ENCODE measurements around the gene PLK1.
"Not testable (repeated sequence)": the region's sequence is repeated elsewhere in the genome, so short reads cannot be mapped to it uniquely, and the experiment has no call there.

The PLK1 gene

DNA sequence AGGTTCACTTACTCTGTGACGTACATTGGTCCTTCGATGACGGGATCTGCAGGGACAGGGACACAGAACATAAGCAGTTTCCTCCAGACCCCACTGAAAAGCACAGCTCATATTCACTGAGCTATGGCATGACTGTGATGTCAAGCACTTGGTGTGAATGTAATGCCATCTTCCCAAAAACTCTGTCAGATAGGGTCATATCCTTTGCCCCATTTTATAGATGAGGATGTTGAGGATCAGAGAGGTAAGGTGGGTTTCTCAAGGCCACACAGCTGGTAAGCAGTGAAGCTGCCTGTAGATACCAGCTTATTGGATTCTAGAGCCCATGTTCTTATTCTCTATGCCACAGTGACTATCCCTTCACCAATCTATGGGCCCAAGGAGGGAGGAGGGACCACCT lies 31.8 kb downstream of the PLK1 start:
- H3K4me3 ChIP-seq (ENCODE audit: extremely low read depth, insufficient read depth, low read length, poor library complexity, severe bottlenecking): no peak overlapping the region
- H3K4me1 ChIP-seq (ENCODE audit: control insufficient read depth, insufficient read depth, low read length, poor library complexity, severe bottlenecking): no peaks in the 10 kb centered on the region
- no peaks in the 10 kb centered on the region for H3K36me3 ChIP-seq (ENCODE audit: control insufficient read depth, insufficient read depth, low read length)
- peaks cover 12% of the 10 kb centered on the region for H3K9me3 ChIP-seq (ENCODE audit: control insufficient read depth, low read length)
- no peak overlapping the region for H3K27ac ChIP-seq (ENCODE audit: low read depth, low read length, severe bottlenecking)
- WGBS, 2 experiments (ENCODE audit: insufficient coverage in 2 of 2): 96% methylated on average over 3 of the region's 3 CpGs; no CpG with 5 or more reads in 1 of the 2 experiments

- H3K4me1 ChIP-seq (ENCODE audit: control insufficient read depth, insufficient read depth, low read length, poor library complexity, severe bottlenecking): no peaks in the 10 kb centered on the region
- peaks cover 12% of the 10 kb centered on the region for H3K9me3 ChIP-seq (ENCODE audit: control insufficient read depth, low read length)
- WGBS, 2 experiments (ENCODE audit: insufficient coverage in 2 of 2): 88 to 90% methylated on average over 2 to 3 of the region's 4 CpGs
- H3K27ac ChIP-seq (ENCODE audit: low read depth, low read length, severe bottlenecking): no peak overlapping the region
- H3K36me3 ChIP-seq (ENCODE audit: control insufficient read depth, insufficient read depth, low read length): no peaks in the 10 kb centered on the region
- H3K4me3 ChIP-seq (ENCODE audit: extremely low read depth, insufficient read depth, low read length, poor library complexity, severe bottlenecking): no peak overlapping the region
Observed at GRCh38 chr16:23711785-23712184, 33.1 kb downstream of the PLK1 start.

GRCh38 chr16:23712976-23713375 lies 34.3 kb downstream of the PLK1 start, which contains the start of gene ERN2:
TSS of gene ERN2 (minus strand) at chr16:23713222. CDS start at chr16:23713187, 35 bp downstream.
- H3K4me1 ChIP-seq (ENCODE audit: control insufficient read depth, insufficient read depth, low read length, poor library complexity, severe bottlenecking): no peaks in the 10 kb centered on the region
- H3K9me3 ChIP-seq (ENCODE audit: control insufficient read depth, low read length): peaks cover 12% of the 10 kb centered on the region
- no peaks in the 10 kb centered on the region for H3K36me3 ChIP-seq (ENCODE audit: control insufficient read depth, insufficient read depth, low read length)
- no peak within 1 kb of the TSS for H3K27ac ChIP-seq (ENCODE audit: low read depth, low read length, severe bottlenecking)
- H3K4me3 ChIP-seq (ENCODE audit: extremely low read depth, insufficient read depth, low read length, poor library complexity, severe bottlenecking): no peak within 1 kb of the TSS
- WGBS, 2 experiments (ENCODE audit: insufficient coverage in 2 of 2): 66 to 74% methylated on average over 24 to 34 of the region's 37 CpGs

DNA sequence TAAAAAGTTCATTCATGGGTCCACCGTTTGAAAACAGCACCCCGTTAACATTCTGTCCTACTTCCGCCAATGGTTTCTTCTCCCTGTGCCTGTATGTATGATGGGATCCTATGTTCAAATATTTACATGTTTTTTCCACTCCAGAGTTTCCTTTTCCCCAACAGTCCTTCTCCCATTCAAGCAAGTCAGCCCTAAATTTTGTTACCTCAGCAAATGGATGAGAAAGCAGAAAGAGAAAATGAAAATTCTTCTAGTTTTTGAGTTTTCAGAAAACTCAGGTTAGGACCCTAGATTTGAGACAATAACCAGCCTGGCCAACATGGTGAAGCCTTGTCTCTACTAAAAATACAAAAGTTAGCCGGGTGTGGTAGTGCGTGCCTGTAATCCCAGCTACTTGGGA lies 37.8 kb downstream of the PLK1 start:
- no peaks in the 10 kb centered on the region for H3K9me3 ChIP-seq (ENCODE audit: control insufficient read depth, low read length)
- H3K4me3 ChIP-seq (ENCODE audit: extremely low read depth, insufficient read depth, low read length, poor library complexity, severe bottlenecking): no peak overlapping the region
- 77 to 93% methylated on average over 2 of the region's 5 CpGs for WGBS, 2 experiments (ENCODE audit: insufficient coverage in 2 of 2)
- no peaks in the 10 kb centered on the region for H3K36me3 ChIP-seq (ENCODE audit: control insufficient read depth, insufficient read depth, low read length)
- H3K4me1 ChIP-seq (ENCODE audit: control insufficient read depth, insufficient read depth, low read length, poor library complexity, severe bottlenecking): no peaks in the 10 kb centered on the region
- no peak overlapping the region for H3K27ac ChIP-seq (ENCODE audit: low read depth, low read length, severe bottlenecking)

GRCh38 chr16:23722613-23723240 lies 44.0 kb downstream of the PLK1 start:
- H3K4me3 ChIP-seq (ENCODE audit: extremely low read depth, insufficient read depth, low read length, poor library complexity, severe bottlenecking); H3K27ac ChIP-seq (ENCODE audit: low read depth, low read length, severe bottlenecking); H3K36me3 ChIP-seq (ENCODE audit: control insufficient read depth, insufficient read depth, low read length); H3K9me3 ChIP-seq (ENCODE audit: control insufficient read depth, low read length); H3K4me1 ChIP-seq (ENCODE audit: control insufficient read depth, insufficient read depth, low read length, poor library complexity, severe bottlenecking): not testable (repeated sequence)
- WGBS, 2 experiments (ENCODE audit: insufficient coverage in 2 of 2): 87 to 100% methylated on average over 3 to 7 of the region's 9 CpGs

DNA sequence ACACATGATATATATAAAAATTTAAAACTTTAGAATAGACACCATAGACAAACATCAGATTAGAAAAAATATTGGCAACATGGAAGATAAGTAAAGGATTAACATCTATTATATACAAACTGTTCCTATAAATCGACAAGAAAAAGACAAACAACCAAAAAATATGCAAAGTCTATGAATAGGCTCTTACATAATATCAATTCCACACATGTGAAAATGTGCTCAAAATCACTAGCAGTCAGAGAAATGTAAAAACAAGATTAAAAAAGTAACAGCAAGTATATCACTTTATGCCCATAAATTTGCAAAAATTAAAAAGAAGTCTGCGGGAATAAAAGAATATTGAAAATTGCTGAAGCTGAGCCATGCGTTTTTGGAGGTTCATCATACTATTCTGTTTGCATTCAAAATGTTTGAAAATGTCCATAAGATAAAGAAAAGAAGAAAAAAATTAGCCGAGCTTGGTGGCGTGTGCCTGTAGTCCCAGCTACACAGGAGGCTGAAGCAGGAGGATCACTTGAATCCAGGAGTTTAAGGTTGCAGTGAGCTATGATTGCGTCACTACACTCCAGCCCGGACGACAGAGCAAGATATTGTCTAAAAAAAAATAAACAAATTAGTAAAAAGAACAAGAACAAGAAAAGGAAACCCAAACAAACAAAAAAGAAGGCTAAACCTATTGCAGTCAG lies 45.6 kb downstream of the PLK1 start:
- Histone ChIP-seq H3K36me3 (ENCODE audit: control insufficient read depth, insufficient read depth, low read length) (no peaks in the 10 kb centered on the region), H3K4me3 (ENCODE audit: extremely low read depth, insufficient read depth, low read length, poor library complexity, severe bottlenecking) (no peak overlapping the region), H3K9me3 (ENCODE audit: control insufficient read depth, low read length) (no peaks in the 10 kb centered on the region), H3K4me1 (ENCODE audit: control insufficient read depth, insufficient read depth, low read length, poor library complexity, severe bottlenecking) (no peaks in the 10 kb centered on the region), H3K27ac (ENCODE audit: low read depth, low read length, severe bottlenecking) (no peak overlapping the region)
- 84 to 86% methylated on average over 3 to 4 of the region's 8 CpGs for WGBS, 2 experiments (ENCODE audit: insufficient coverage in 2 of 2)

GRCh38 chr16:23724785-23725131 lies 46.1 kb downstream of the PLK1 start:
- Histone ChIP-seq H3K4me1 (ENCODE audit: control insufficient read depth, insufficient read depth, low read length, poor library complexity, severe bottlenecking) (no peaks in the 10 kb centered on the region), H3K36me3 (ENCODE audit: control insufficient read depth, insufficient read depth, low read length) (no peaks in the 10 kb centered on the region), H3K9me3 (ENCODE audit: control insufficient read depth, low read length) (no peaks in the 10 kb centered on the region), H3K27ac (ENCODE audit: low read depth, low read length, severe bottlenecking) (no peak overlapping the region), H3K4me3 (ENCODE audit: extremely low read depth, insufficient read depth, low read length, poor library complexity, severe bottlenecking) (no peak overlapping the region)
- 100% methylated on average over 1 of the region's 3 CpGs; no CpG with 5 or more reads in 1 of the 2 experiments for WGBS, 2 experiments (ENCODE audit: insufficient coverage in 2 of 2)

DNA sequence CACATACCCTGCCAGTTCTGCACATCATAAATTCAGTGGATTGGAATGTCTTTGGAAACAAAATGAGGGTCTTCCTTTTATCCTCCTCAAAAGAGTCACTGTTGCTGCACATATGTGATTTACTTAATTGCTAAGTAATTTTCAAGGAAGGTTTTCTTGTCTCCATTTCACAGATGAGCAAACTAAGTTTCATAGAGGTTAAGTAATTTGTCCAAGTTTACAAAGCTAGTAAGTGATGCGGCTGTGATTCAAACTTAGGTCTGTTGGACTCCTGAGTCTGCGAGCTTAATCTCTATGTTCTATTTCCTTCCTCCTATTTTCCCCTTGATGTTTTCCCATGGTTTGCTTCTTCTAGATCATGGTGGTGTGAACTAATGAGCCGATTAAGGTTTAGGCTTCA lies 48.0 kb downstream of the PLK1 start:
- H3K27ac ChIP-seq (ENCODE audit: low read depth, low read length, severe bottlenecking): no peak overlapping the region
- no peaks in the 10 kb centered on the region for H3K4me1 ChIP-seq (ENCODE audit: control insufficient read depth, insufficient read depth, low read length, poor library complexity, severe bottlenecking)
- no peak overlapping the region for H3K4me3 ChIP-seq (ENCODE audit: extremely low read depth, insufficient read depth, low read length, poor library complexity, severe bottlenecking)
- WGBS, 2 experiments (ENCODE audit: insufficient coverage in 2 of 2): 92 to 100% methylated on average over 1 of the region's 3 CpGs
- H3K9me3 ChIP-seq (ENCODE audit: control insufficient read depth, low read length): no peaks in the 10 kb centered on the region
- no peaks in the 10 kb centered on the region for H3K36me3 ChIP-seq (ENCODE audit: control insufficient read depth, insufficient read depth, low read length)

GRCh38 chr16:23728112-23728477 lies 49.4 kb downstream of the PLK1 start:
- WGBS, 2 experiments (ENCODE audit: insufficient coverage in 2 of 2): 62% methylated on average over 8 of the region's 10 CpGs
- H3K27ac ChIP-seq (ENCODE audit: low read depth, low read length, severe bottlenecking): no peak overlapping the region

GRCh38 chr16:23729503-23730424 lies 51.1 kb downstream of the PLK1 start:
- no peaks in the 10 kb centered on the region for H3K36me3 ChIP-seq (ENCODE audit: control insufficient read depth, insufficient read depth, low read length)
- 75 to 91% methylated on average over 5 to 11 of the region's 12 CpGs for WGBS, 2 experiments (ENCODE audit: insufficient coverage in 2 of 2)
- H3K9me3 ChIP-seq (ENCODE audit: control insufficient read depth, low read length): no peaks in the 10 kb centered on the region
- no peak overlapping the region for H3K4me3 ChIP-seq (ENCODE audit: extremely low read depth, insufficient read depth, low read length, poor library complexity, severe bottlenecking)
- H3K4me1 ChIP-seq (ENCODE audit: control insufficient read depth, insufficient read depth, low read length, poor library complexity, severe bottlenecking): no peaks in the 10 kb centered on the region
- no peak overlapping the region for H3K27ac ChIP-seq (ENCODE audit: low read depth, low read length, severe bottlenecking)

More at GRCh38 chr16:23728112-23728477, 49.4 kb downstream of the PLK1 start:
- no peak overlapping the region for H3K4me3 ChIP-seq (ENCODE audit: extremely low read depth, insufficient read depth, low read length, poor library complexity, severe bottlenecking)
- no peaks in the 10 kb centered on the region for H3K36me3 ChIP-seq (ENCODE audit: control insufficient read depth, insufficient read depth, low read length)
- H3K4me1 ChIP-seq (ENCODE audit: control insufficient read depth, insufficient read depth, low read length, poor library complexity, severe bottlenecking): no peaks in the 10 kb centered on the region
- H3K9me3 ChIP-seq (ENCODE audit: control insufficient read depth, low read length): no peaks in the 10 kb centered on the region
